BJ (cell line): ENCODE measurements around the gene CWC15. TPM values are rescaled to one million over a fixed set of nuclear protein-coding genes. Genes with fewer than 3 reads are reported as not detected.
"Not testable (repeated sequence)": the region's sequence is repeated elsewhere in the genome, so short reads cannot be mapped to it uniquely, and the experiment has no call there.

Experiments
- CTCF ChIA-PET: fragments of 350-600 bp; formaldehyde crosslinking; extraction: SDS; loops from one replicate; lab custom pipeline; 2021; ENCODE audit warnings: antibody characterized with exemption, inconsistent platforms; lab: Yijun Ruan, JAX
- POLR2A ChIA-PET: fragments of 300-600 bp; sonication (Branson Sonifier 250); formaldehyde crosslinking; extraction: SDS; loops from one replicate; lab custom pipeline; 2021; ENCODE audit warnings: antibody characterized with exemption; lab: Charles Lee
- DNase-seq: peaks from one replicate; pipeline ENCODE4 v3.0.0-alpha.2; 2011; ENCODE audit warnings: low read depth
- H3K27me3 ChIP-seq: 2 replicates; pipeline ENCODE4 v1.6.0; 2011; ENCODE audit warnings: low read length; ENCODE audit not compliant: control insufficient read depth, insufficient read depth
- H3K36me3 ChIP-seq: 2 replicates; pipeline ENCODE4 v1.5.1; 2011; ENCODE audit warnings: low read length; ENCODE audit not compliant: control insufficient read depth, insufficient read depth
- H3K4me3 ChIP-seq: 2 replicates; pipeline ENCODE4 v1.5.1; 2011; ENCODE audit warnings: low read depth, mild to moderate bottlenecking, control low read depth, low read length
- polyA plus RNA-seq: library from polyadenylated mRNA; depleted of rRNA; stranded (reverse); fragments of >200 nt; gene quantifications from 2 replicates; pipeline ENCODE4 v1.2.3, GENCODE V29; 2011
- TF ChIP-seq, protein P1 (sequence below): IDR thresholded peaks from 2 replicates; pipeline ENCODE4 v1.5.1; 2011; ENCODE audit warnings: low read depth, mild to moderate bottlenecking, control low read depth, inconsistent platforms, low read length, moderate library complexity; ENCODE audit not compliant: insufficient read depth

CWC15 gene
- polyA plus RNA-seq, 1 experiment: 24.9 TPM

DNA sequence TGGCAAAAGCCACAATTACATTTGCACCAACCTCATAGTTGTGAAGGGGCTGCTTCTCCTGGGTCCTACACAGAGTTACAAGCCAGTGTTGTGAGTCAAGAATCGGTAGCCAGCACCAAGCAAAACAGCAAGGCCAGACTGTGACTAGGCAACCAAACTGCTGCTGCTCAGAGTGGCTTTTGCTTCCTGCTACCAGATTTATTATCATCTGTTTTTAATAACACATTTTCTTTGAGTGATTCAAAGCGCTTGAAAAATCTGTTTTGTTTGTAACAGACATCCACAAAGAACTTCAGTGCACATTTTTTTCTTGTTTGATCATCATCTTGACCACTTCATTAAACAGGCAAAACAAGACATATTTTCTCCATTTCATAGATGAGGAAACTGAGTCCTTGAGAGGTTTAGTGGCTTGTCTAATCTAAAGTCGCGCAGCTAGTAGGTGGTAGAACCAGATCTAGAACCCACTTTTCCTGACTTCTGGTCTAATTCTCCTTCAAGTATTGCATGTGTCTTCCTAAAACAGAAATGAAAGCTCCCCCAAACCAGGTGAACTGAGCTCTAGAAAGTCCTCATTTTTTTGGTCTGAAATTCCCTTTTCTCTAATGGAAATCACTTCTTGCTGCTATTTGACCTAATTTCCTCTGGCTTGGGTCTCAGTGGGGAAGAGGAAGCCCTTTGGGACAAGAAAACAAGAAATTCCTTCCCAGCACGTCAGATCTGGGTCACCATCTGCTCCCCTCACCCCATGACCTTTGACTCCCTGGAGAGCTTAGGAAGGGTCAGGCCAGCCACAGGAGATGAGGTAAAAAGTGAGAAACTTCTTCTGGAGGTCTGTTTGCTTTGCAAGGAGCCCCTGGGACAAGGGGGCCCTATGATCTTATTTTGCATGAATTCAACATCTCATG lies 39.9 kb downstream of the CWC15 start:
- Histone ChIP-seq H3K36me3 (no peaks in the 10 kb centered on the region), H3K4me3 (no peak overlapping the region), H3K27me3 (no peaks in the 10 kb centered on the region)
- ChIA-PET POLR2A (no interaction called here), CTCF (interaction anchor here (0.6 to 1.2 kb wide), 5 partner anchors 29 to 423 kb away, joined by 3 to 6 read pairs (median 4); no protein-coding TSS in a partner anchor)
- TF ChIP-seq, protein P1, sequence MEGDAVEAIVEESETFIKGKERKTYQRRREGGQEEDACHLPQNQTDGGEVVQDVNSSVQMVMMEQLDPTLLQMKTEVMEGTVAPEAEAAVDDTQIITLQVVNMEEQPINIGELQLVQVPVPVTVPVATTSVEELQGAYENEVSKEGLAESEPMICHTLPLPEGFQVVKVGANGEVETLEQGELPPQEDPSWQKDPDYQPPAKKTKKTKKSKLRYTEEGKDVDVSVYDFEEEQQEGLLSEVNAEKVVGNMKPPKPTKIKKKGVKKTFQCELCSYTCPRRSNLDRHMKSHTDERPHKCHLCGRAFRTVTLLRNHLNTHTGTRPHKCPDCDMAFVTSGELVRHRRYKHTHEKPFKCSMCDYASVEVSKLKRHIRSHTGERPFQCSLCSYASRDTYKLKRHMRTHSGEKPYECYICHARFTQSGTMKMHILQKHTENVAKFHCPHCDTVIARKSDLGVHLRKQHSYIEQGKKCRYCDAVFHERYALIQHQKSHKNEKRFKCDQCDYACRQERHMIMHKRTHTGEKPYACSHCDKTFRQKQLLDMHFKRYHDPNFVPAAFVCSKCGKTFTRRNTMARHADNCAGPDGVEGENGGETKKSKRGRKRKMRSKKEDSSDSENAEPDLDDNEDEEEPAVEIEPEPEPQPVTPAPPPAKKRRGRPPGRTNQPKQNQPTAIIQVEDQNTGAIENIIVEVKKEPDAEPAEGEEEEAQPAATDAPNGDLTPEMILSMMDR: no peak
- peak; percentile 97 for DNase-seq

DNA sequence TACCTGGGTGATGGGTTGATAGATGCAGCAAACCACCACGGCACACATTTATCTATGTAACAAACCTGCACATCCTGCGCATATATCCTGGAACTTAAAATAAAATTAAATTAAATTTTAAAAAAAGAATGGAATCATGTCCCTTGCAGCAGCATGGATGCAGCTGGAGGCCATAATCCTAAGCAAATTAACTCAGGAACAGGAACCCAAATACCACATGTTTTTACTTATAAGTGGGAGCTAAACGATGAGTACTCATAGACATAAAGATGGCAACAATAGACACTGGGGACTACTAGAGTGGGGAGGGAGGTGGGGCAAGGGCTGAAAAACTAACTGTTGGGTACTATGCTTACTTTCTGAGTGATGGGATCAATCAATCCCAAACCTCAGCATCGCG lies 40.9 kb downstream of the CWC15 start:
- POLR2A ChIA-PET: no interaction called here
- CTCF ChIA-PET: interaction anchor here (1.6 kb wide), 1 partner anchor 16 kb away, joined by 5 read pairs; no protein-coding TSS in a partner anchor
- TF ChIP-seq, protein P1: no peak
- Histone ChIP-seq H3K36me3 (no peaks in the 10 kb centered on the region), H3K4me3 (no peak overlapping the region), H3K27me3 (no peaks in the 10 kb centered on the region)
- DNase-seq: no peak

DNA sequence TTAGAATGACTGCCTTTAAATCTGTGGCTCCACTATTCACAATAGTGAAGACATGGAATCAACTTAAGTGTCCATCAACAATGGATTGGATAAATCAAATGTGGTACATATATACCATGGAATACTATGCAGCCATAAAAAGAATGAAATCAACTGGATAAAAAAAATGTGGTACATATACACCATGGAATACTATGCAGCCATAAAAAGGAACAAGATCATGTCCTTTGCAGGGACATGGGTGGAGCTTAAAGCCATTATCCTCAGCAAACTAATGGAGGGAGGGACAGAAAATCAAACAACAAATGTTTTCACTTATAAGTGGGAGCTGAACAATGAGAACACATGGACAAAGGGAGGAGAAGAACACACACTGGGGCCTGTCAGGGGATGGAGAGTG lies 41.3 kb downstream of the CWC15 start:
- H3K4me3 ChIP-seq, DNase-seq, H3K36me3 ChIP-seq, H3K27me3 ChIP-seq: not testable (repeated sequence)
- CTCF ChIA-PET: interaction anchor here (1.6 kb wide), 1 partner anchor 15 kb away, joined by 5 read pairs; no protein-coding TSS in a partner anchor
- POLR2A ChIA-PET: interaction anchor here (0.5 kb wide), 1 partner anchor 1191 kb away, joined by 14 read pairs; no protein-coding TSS in a partner anchor

DNA sequence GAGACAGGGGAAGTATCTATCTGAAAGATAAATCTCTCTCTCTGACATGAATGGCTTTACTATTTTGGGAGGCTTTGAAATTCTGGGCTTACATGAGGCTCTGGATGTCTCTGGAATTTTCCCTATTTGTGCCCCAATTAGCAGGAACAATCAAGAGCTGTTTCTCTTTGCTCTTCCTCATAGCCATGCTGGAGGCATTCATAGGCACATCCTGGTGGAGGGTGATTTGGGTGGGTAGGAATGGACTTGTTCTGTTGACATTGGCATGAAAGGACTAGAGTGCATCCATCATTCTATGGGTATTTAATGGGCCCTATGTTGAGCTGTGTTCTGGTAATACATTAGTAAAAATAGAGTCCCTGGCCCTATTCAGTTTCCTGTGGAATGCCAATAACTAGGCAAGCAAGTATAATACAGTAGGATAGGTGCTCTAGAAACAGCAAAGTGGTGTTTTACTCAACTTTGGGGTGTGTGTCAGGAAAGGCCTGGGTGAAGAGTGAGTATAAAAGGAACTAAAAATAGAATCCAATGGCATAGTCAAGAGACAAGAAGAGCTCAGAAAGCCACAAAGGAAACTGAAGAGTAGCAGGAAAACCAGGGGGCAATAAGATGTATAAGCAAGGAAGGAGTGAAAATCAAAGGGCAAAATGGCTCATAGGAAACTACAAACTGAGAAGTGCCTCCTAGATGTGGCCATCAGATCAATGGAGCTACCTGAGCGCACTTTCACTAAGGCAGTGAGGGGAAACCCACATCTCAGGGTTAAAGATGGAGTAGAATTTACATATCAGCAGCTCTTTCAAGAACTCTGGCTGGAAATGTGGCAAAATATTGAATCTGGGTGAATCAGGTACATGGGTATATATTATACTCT lies 45.0 kb downstream of the CWC15 start:
- Histone ChIP-seq H3K36me3 (no peaks in the 10 kb centered on the region), H3K4me3 (no peak overlapping the region), H3K27me3 (no peaks in the 10 kb centered on the region)
- no peak for DNase-seq
- ChIA-PET POLR2A (interaction anchor here (0.6 to 1.0 kb wide), 2 partner anchors 134 to 202 kb away, joined by 3 read pairs; no protein-coding TSS in a partner anchor), CTCF (interaction anchor here (0.8 to 2.2 kb wide), 4 partner anchors 17 to 305 kb away, joined by 3 to 7 read pairs (median 4); no protein-coding TSS in a partner anchor)
- TF ChIP-seq, protein P1: no peak

DNA sequence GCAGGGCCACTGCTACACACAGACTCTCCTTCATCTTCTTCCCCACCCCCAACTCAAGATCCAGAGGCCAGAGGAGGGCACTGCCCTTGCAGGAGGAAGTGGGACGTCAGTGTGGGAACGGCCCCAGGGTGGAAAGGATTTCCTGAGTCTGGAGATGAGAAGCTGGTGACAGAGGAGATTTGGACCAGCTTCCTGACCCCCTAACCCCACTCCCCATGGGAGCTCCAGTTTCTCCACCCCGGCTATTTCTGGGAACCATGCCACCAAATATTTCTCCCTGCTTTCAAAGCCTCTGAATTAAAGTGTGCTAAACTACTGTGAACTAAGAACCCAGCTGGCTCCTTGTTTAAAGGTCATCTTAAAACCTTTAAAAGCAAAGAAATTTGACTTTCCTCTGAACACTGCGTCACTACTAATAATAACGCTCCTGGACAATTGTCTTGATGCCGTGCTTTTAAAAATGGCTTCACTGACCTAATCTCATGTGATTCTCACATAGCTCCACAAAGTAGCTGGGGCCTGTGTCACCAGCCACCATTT lies 46.6 kb downstream of the CWC15 start:
- no peak overlapping the region for H3K4me3 ChIP-seq
- H3K27me3 ChIP-seq: no peaks in the 10 kb centered on the region
- CTCF ChIA-PET: interaction anchor here (0.7 to 2.2 kb wide), 3 partner anchors 13 to 303 kb away, joined by 3 to 7 read pairs (median 6); no protein-coding TSS in a partner anchor
- POLR2A ChIA-PET: interaction anchor here (0.6 kb wide), 1 partner anchor 157 kb away, joined by 3 read pairs; no protein-coding TSS in a partner anchor
- peak; percentile 91 for DNase-seq
- TF ChIP-seq, protein P1: no peak
- H3K36me3 ChIP-seq: no peaks in the 10 kb centered on the region
